ENCODE results near the gene TMUB1.

DNA sequence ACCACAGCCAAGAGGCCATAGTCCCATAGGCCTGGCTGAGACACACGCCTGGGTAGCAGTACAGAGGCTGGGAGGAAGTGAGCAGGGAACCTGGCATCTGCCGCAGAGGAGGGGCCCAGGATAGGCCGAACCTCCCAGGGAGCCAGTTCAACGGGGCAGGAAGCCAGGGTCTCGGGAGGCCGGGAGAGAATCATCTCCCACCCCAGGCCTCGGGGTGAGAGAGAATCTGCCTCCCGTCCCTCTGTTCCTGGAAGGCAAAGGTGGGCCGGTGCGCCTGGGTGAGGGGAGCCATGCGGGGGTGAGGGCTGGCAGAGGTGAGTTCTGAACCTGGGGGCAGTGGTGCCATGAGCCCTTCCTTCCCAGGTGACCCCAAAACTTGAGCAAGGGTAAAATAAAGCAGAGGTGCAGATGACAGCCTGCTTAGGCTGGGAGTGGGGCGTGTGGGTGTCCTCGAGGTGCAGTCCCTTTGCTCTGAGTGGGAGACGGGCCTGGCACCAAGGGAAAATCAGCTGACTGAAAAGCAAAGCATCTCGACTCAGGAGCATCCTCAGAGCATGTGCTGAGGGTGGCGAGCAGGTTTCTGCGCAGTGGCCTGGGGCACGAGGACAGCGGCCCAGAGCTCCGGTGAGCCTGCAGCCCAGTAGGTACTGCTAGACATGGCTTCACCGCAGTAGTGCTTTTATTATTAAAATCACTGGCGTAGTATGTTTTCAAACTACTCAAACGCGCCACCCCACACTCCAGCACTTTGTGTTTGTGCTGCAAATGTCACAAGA lies 18.5 kb upstream of the TMUB1 start:
- TF ChIP-seq, protein P1, sequence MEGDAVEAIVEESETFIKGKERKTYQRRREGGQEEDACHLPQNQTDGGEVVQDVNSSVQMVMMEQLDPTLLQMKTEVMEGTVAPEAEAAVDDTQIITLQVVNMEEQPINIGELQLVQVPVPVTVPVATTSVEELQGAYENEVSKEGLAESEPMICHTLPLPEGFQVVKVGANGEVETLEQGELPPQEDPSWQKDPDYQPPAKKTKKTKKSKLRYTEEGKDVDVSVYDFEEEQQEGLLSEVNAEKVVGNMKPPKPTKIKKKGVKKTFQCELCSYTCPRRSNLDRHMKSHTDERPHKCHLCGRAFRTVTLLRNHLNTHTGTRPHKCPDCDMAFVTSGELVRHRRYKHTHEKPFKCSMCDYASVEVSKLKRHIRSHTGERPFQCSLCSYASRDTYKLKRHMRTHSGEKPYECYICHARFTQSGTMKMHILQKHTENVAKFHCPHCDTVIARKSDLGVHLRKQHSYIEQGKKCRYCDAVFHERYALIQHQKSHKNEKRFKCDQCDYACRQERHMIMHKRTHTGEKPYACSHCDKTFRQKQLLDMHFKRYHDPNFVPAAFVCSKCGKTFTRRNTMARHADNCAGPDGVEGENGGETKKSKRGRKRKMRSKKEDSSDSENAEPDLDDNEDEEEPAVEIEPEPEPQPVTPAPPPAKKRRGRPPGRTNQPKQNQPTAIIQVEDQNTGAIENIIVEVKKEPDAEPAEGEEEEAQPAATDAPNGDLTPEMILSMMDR (conservative IDR thresholded peaks at IDR 0.05; ENCODE audit: low read depth, low read length) = no peak
- TF ChIP-seq EZH2 (IDR thresholded peaks at IDR 0.05; ENCODE audit: borderline replicate concordance, low read depth, low read length, poor library complexity, severe bottlenecking) = no peak
